Measurements from ENCODE around the gene FBXW7. TPM values are rescaled to one million over a fixed set of nuclear protein-coding genes. Genes with fewer than 3 reads are reported as not detected.

Gene FBXW7
- total RNA-seq, 1 experiment from 2014 or later, result 23.0 TPM

- RAD21 ChIA-PET (ENCODE audit: low non-redundant PET in 1 of 2, low total read pairs in 2 of 2, uncharacterized antibody in 2 of 2, unreplicated experiment in 2 of 2), result no interaction called here
- DNase-seq (ENCODE audit: low read depth, low spot score) (no peak), ATAC-seq (no peak)
- TF ChIP-seq, protein P1, sequence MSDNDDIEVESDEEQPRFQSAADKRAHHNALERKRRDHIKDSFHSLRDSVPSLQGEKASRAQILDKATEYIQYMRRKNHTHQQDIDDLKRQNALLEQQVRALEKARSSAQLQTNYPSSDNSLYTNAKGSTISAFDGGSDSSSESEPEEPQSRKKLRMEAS (IDR thresholded peaks at IDR 0.05), result no peak
- TF ChIP-seq ELF1 (IDR thresholded peaks at IDR 0.05; ENCODE audit: borderline replicate concordance, low read depth) (no peak), ATF3 (IDR thresholded peaks at IDR 0.05) (no peak), POLR2AphosphoS5 (IDR thresholded peaks at IDR 0.05; ENCODE audit: low read depth, low read length) (no peak), CEBPB (IDR thresholded peaks at IDR 0.05; ENCODE audit: low read depth) (no peak), SP1 (IDR thresholded peaks at IDR 0.05; ENCODE audit: low read depth) (no peak), RAD21 (IDR thresholded peaks at IDR 0.05; ENCODE audit: low read depth) (no peak), JUND (IDR thresholded peaks at IDR 0.05) (no peak), SIN3A (IDR thresholded peaks at IDR 0.05; ENCODE audit: low read depth) (no peak), REST (IDR thresholded peaks at IDR 0.05; ENCODE audit: low read depth) (no peak), YY1 (IDR thresholded peaks at IDR 0.05; ENCODE audit: extremely low read depth, insufficient replicate concordance, low read depth, low read length) (no peak), SRF (IDR thresholded peaks at IDR 0.05; ENCODE audit: low read depth) (no peak), POLR2A (IDR thresholded peaks at IDR 0.05; ENCODE audit: borderline replicate concordance, extremely low read depth, insufficient read depth, insufficient read length) (no peak), ZBTB33 (IDR thresholded peaks at IDR 0.05; ENCODE audit: extremely low read depth, insufficient replicate concordance, low read length) (no peak)
- TF ChIP-seq, protein P2, sequence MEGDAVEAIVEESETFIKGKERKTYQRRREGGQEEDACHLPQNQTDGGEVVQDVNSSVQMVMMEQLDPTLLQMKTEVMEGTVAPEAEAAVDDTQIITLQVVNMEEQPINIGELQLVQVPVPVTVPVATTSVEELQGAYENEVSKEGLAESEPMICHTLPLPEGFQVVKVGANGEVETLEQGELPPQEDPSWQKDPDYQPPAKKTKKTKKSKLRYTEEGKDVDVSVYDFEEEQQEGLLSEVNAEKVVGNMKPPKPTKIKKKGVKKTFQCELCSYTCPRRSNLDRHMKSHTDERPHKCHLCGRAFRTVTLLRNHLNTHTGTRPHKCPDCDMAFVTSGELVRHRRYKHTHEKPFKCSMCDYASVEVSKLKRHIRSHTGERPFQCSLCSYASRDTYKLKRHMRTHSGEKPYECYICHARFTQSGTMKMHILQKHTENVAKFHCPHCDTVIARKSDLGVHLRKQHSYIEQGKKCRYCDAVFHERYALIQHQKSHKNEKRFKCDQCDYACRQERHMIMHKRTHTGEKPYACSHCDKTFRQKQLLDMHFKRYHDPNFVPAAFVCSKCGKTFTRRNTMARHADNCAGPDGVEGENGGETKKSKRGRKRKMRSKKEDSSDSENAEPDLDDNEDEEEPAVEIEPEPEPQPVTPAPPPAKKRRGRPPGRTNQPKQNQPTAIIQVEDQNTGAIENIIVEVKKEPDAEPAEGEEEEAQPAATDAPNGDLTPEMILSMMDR (IDR thresholded peaks at IDR 0.05 in 2 of 3, conservative IDR thresholded peaks at IDR 0.05 in 1 of 3; ENCODE audit: borderline replicate concordance in 1 of 3, insufficient read depth in 1 of 3, low read depth in 2 of 3, low read length in 2 of 3), result no peak
- H3K4me3 ChIP-seq (replicated peaks in 1 of 2; ENCODE audit: low read depth in 1 of 2, low read length in 2 of 2), result no peak overlapping the region
- H3K27me3 ChIP-seq (ENCODE audit: insufficient read depth, low read length), result no peaks in the 10 kb centered on the region
- H3K36me3 ChIP-seq (ENCODE audit: control insufficient read depth in 1 of 2, insufficient read depth in 2 of 2, low read length in 2 of 2), result no peaks in the 10 kb centered on the region
- no peak overlapping the region for H3K9ac ChIP-seq (ENCODE audit: low read length)
- H3K4me1 ChIP-seq (ENCODE audit: control insufficient read depth in 1 of 2, insufficient read depth in 2 of 2, low read length in 2 of 2), result no peaks in the 10 kb centered on the region
- no peaks in the 10 kb centered on the region for H3K79me2 ChIP-seq (ENCODE audit: insufficient read depth, low read length)
- no TSS peak for BruUV-seq (replicated peaks)
- intact Hi-C loops (cut with micrococcal nuclease), result no loop called here
- no peaks in the 10 kb centered on the region for H4K20me1 ChIP-seq (ENCODE audit: insufficient read depth)
- CTCF ChIA-PET, result no interaction called here
- H3K27ac ChIP-seq (ENCODE audit: low read depth, low read length), result no peak overlapping the region
- H3K4me2 ChIP-seq (ENCODE audit: low read length), result no peak overlapping the region
- no peaks in the 10 kb centered on the region for H3K9me2 ChIP-seq (ENCODE audit: insufficient read depth)
- no peaks in the 10 kb centered on the region for H3K9me3 ChIP-seq (ENCODE audit: control insufficient read depth in 1 of 2, insufficient read depth in 1 of 2, low read depth in 1 of 2, low read length in 2 of 2)
- H2AFZ ChIP-seq (ENCODE audit: low read depth, low read length, poor library complexity, severe bottlenecking), result no peak overlapping the region
- POLR2A ChIA-PET, result no interaction called here
Measured at GRCh38 chr4:152564336-152564735, 28.4 kb upstream of the FBXW7 start.

Measured in HCT116 (cell line).